Peyer's patch (tissue), 4 donors: ENCODE measurements around the gene GLCCI1.

Source experiments
- CTCF ChIP-seq, 6 experiments: fragments of 450-650 bp in 4 of 6; fragments of 200-600 bp in 2 of 6; sonication (generic) in 1 of 6; IDR thresholded peaks; one replicate each; pipeline ENCODE4 v1.5.1; 2017 to 2019; ENCODE audit warnings: antibody characterized with exemption in 6 of 6, mild to moderate bottlenecking in 3 of 6, moderate library complexity in 1 of 6
- POLR2A ChIP-seq, 2 donors: fragments of 450-650 bp; IDR thresholded peaks; one replicate each; pipeline ENCODE4 v1.5.1; 2017; ENCODE audit warnings: antibody characterized with exemption in 2 of 2, mild to moderate bottlenecking in 2 of 2, moderate library complexity in 2 of 2

GRCh38 chr7:8094164-8095140 lies 125.9 kb downstream of the GLCCI1 start:
- TF ChIP-seq CTCF (IDR thresholded peaks at IDR 0.05), result no peak
- no peak for TF ChIP-seq POLR2A (IDR thresholded peaks at IDR 0.05)
